ENCODE data around the gene SETD2.
"Not testable (repeated sequence)": the region's sequence is repeated elsewhere in the genome, so short reads cannot be mapped to it uniquely, and the experiment has no call there.

SETD2 gene

DNA sequence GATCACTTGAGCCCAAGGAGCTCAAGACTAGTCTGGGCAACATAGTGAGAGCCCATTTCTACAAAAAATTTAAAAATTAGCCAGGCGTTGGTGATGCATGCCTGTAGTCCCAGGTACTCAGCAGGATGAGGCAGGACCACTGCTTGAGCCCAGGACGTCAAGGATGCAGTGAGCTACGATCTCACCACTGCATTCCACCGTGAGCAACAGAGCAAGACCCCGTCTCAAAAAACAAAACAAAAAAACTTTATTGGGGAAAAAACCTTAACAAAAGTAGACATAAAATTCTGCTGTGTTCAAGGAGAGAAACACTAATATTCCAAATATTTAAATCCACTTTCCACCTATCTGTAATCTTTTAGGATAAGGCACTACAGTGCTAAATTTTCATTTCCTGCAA, 20.8 kb downstream of the SETD2 start:
- no peak overlapping the region for H3K9ac ChIP-seq (ENCODE audit: low read depth, low read length)

DNA sequence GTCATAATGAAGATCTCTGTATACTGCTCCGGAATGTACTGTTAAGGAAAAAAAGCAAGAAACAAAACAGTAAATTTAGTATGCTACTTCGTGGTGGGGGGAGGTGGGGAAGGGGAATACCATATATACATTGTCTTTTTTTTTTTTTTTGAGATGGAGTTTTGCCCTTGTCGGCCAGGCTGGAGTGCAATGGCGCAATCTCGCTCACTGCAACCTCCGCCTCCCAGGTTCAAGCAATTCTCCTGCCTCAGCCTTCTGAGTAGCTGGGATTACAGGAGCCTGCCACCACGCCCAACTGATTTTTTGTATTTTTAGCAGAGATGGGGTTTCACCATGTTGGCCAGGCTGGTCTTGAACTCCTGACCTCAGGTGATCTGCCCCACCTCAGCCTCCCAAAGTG, 21.4 kb downstream of the SETD2 start:
- not testable (repeated sequence) for H3K9ac ChIP-seq (ENCODE audit: low read depth, low read length); H3K9me3 ChIP-seq (ENCODE audit: control insufficient read depth, insufficient read depth, low read length); H3K4me1 ChIP-seq (ENCODE audit: control insufficient read depth, insufficient read depth, low read length); H3K4me3 ChIP-seq (ENCODE audit: low read depth, low read length); H3K27me3 ChIP-seq (ENCODE audit: control insufficient read depth, insufficient read depth, low read length); H3K36me3 ChIP-seq (ENCODE audit: control insufficient read depth, insufficient read depth, low read length)

More for the DNA sequence above, 20.8 kb downstream of the SETD2 start:
- Histone ChIP-seq H3K4me1 (ENCODE audit: control insufficient read depth, insufficient read depth, low read length) (peaks cover 4% of the 10 kb centered on the region), H3K4me3 (ENCODE audit: low read depth, low read length) (no peak overlapping the region), H3K9me3 (ENCODE audit: control insufficient read depth, insufficient read depth, low read length) (no peaks in the 10 kb centered on the region), H3K36me3 (ENCODE audit: control insufficient read depth, insufficient read depth, low read length) (no peaks in the 10 kb centered on the region), H3K27me3 (ENCODE audit: control insufficient read depth, insufficient read depth, low read length) (no peaks in the 10 kb centered on the region)

DNA sequence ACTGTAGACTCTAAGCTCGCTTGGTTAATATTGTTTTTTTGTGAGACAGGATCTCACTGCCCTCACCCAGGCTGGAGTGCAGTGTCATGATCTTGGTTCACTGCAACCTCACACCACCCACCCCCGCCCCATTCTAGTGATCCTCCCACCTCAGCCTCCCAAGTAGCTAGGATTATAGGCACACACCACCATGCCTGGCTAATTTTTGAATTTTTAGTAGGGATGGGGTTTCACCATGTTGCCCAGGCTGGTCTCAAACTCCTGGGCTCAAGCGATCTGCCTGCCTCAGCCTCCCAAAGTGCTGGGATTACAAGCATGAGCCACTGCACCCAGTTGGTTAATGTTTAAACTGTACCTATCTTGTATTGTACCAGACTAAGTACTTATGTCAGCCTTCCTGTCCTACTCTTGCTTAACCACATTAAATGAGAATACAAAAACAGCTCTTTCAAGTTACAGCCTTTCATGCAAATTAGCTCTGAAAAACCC, 22.9 kb downstream of the SETD2 start:
- H3K27me3 ChIP-seq (ENCODE audit: control insufficient read depth, insufficient read depth, low read length); H3K36me3 ChIP-seq (ENCODE audit: control insufficient read depth, insufficient read depth, low read length); H3K9me3 ChIP-seq (ENCODE audit: control insufficient read depth, insufficient read depth, low read length); H3K4me1 ChIP-seq (ENCODE audit: control insufficient read depth, insufficient read depth, low read length); H3K4me3 ChIP-seq (ENCODE audit: low read depth, low read length); H3K9ac ChIP-seq (ENCODE audit: low read depth, low read length): not testable (repeated sequence)

DNA sequence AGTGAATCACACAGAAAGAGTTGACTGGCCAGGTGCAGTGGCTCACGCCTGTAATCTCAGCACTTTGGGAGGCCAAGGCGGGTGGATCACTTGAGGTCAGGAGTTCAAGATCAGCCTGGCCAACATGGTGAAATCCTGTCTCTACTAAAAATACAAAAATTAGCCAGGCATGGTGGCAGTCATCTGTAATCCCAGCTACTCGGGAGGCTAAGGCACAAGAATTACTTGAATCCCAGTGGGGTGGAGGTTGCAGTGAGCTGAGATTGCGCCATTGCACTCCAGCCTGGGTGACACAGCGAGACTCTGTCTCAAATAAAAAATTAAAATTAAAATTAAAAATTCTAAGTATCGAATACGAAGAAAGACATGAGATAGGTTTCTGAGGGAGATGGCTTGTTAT, 23.4 kb downstream of the SETD2 start:
- H3K4me1 ChIP-seq (ENCODE audit: control insufficient read depth, insufficient read depth, low read length); H3K36me3 ChIP-seq (ENCODE audit: control insufficient read depth, insufficient read depth, low read length); H3K4me3 ChIP-seq (ENCODE audit: low read depth, low read length); H3K27me3 ChIP-seq (ENCODE audit: control insufficient read depth, insufficient read depth, low read length); H3K9ac ChIP-seq (ENCODE audit: low read depth, low read length); H3K9me3 ChIP-seq (ENCODE audit: control insufficient read depth, insufficient read depth, low read length): not testable (repeated sequence)

DNA sequence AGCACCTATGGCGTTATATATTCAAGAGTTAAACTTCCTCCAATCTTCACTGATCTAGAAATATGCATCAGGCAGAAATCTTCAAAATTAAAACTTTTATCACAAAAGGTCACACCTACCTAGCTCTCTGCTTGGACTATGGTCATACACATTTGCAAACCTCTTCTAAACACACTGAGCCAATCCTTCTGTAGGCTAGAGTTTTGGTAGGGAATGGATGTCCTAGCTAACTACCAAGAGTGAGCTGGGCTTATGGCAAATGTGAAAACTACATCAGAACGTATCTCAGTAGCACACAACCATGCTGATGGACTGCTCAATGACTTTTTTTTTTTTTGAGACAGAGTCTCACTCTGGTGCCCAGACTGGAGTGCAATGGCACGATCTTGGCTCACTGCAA, 29.6 kb downstream of the SETD2 start:
- no peaks in the 10 kb centered on the region for H3K27me3 ChIP-seq (ENCODE audit: control insufficient read depth, insufficient read depth, low read length)
- H3K9me3 ChIP-seq (ENCODE audit: control insufficient read depth, insufficient read depth, low read length) = no peaks in the 10 kb centered on the region
- no peaks in the 10 kb centered on the region for H3K36me3 ChIP-seq (ENCODE audit: control insufficient read depth, insufficient read depth, low read length)
- H3K9ac ChIP-seq (ENCODE audit: low read depth, low read length) = no peak overlapping the region
- H3K4me3 ChIP-seq (ENCODE audit: low read depth, low read length) = no peak overlapping the region
- H3K4me1 ChIP-seq (ENCODE audit: control insufficient read depth, insufficient read depth, low read length) = no peaks in the 10 kb centered on the region

DNA sequence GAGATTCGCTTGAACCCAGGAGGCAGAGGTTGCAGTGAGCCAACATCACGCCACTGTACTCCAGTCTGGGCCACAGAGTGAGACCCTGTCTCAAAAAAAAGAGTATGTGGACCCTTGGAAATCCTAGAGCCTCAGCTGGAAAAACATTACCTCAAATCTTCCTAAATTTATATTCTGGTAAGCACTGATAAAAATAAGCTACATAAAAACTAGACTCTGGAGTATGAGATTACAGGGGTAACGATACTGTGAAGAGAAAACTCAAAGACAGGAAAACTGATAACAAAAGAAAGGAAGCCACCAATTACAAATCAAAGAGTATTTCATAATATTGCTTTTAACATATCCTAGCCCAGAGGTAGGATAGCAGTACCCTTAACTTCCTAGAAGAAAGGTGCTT, 30.3 kb downstream of the SETD2 start:
- Histone ChIP-seq H3K27me3 (ENCODE audit: control insufficient read depth, insufficient read depth, low read length) (no peaks in the 10 kb centered on the region), H3K9ac (ENCODE audit: low read depth, low read length) (no peak overlapping the region), H3K4me3 (ENCODE audit: low read depth, low read length) (no peak overlapping the region), H3K9me3 (ENCODE audit: control insufficient read depth, insufficient read depth, low read length) (no peaks in the 10 kb centered on the region), H3K36me3 (ENCODE audit: control insufficient read depth, insufficient read depth, low read length) (no peaks in the 10 kb centered on the region), H3K4me1 (ENCODE audit: control insufficient read depth, insufficient read depth, low read length) (no peaks in the 10 kb centered on the region)

DNA sequence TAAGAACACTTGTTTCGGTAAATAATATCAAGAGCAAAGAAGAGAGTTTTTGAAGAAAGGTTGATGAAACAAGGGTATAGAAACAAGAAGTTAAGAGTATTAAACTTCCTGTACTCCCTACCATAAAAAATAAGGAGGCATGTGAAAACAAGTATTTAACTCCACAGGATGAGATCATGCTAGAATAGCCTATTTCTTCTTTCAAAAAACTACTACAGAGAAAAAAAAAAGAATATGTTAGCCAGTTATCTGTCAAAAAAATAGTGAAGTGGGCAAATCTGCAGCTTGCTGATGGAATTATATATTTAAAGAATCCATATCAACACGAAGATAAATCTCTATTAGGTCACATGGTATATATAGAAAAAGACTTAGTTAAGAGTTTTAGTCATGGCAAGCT, 33.4 kb downstream of the SETD2 start:
- no peaks in the 10 kb centered on the region for H3K36me3 ChIP-seq (ENCODE audit: control insufficient read depth, insufficient read depth, low read length)
- no peak overlapping the region for H3K9ac ChIP-seq (ENCODE audit: low read depth, low read length)
- no peaks in the 10 kb centered on the region for H3K9me3 ChIP-seq (ENCODE audit: control insufficient read depth, insufficient read depth, low read length)
- no peaks in the 10 kb centered on the region for H3K27me3 ChIP-seq (ENCODE audit: control insufficient read depth, insufficient read depth, low read length)
- no peaks in the 10 kb centered on the region for H3K4me1 ChIP-seq (ENCODE audit: control insufficient read depth, insufficient read depth, low read length)
- no peak overlapping the region for H3K4me3 ChIP-seq (ENCODE audit: low read depth, low read length)

DNA sequence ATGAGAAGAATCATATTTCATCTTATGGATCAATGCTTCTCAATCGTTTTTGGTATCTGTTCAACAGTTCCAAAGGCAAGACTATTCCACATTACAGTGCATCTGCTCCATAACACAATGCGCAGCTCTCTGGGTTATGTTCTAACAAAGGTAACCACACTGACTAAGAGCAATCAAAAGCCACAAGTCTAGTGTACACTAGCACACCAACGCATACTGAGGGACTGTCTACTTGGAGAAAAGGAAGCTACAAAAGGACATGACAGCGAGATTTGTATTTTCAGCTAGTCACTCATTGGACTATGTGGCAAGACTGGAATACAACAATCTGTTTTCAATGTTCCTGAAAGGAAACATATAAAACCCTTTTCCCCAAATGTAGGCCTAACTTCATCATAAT, 35.8 kb downstream of the SETD2 start:
- H3K9ac ChIP-seq (ENCODE audit: low read depth, low read length) = no peak overlapping the region
- H3K27me3 ChIP-seq (ENCODE audit: control insufficient read depth, insufficient read depth, low read length) = no peaks in the 10 kb centered on the region
- H3K9me3 ChIP-seq (ENCODE audit: control insufficient read depth, insufficient read depth, low read length) = no peaks in the 10 kb centered on the region
- H3K36me3 ChIP-seq (ENCODE audit: control insufficient read depth, insufficient read depth, low read length) = peaks cover 4% of the 10 kb centered on the region
- no peaks in the 10 kb centered on the region for H3K4me1 ChIP-seq (ENCODE audit: control insufficient read depth, insufficient read depth, low read length)
- H3K4me3 ChIP-seq (ENCODE audit: low read depth, low read length) = no peak overlapping the region

DNA sequence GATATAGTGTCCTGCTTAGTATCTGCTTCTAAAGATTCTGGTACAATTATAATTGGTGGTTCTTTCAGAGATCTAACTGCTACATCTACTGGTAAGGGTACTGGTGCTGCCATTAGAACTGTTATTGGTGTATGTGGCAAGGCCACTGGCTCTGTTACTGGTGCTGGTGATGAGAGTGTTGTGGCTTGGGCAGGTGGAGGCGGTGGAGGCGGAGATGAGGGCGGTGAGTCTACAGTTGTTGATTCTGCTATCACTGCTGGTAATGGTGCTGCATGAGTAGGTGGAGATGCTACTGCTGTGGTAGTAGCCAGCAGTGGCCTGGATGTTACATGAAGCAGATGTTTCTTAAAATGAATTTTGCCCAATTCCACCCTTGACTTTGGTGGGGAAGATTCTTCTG, 40.1 kb downstream of the SETD2 start:
- H3K4me1 ChIP-seq (ENCODE audit: control insufficient read depth, insufficient read depth, low read length) = no peaks in the 10 kb centered on the region
- no peaks in the 10 kb centered on the region for H3K9me3 ChIP-seq (ENCODE audit: control insufficient read depth, insufficient read depth, low read length)
- no peaks in the 10 kb centered on the region for H3K27me3 ChIP-seq (ENCODE audit: control insufficient read depth, insufficient read depth, low read length)
- H3K9ac ChIP-seq (ENCODE audit: low read depth, low read length) = no peak overlapping the region
- H3K36me3 ChIP-seq (ENCODE audit: control insufficient read depth, insufficient read depth, low read length) = peaks cover 4% of the 10 kb centered on the region
- H3K4me3 ChIP-seq (ENCODE audit: low read depth, low read length) = no peak overlapping the region

DNA sequence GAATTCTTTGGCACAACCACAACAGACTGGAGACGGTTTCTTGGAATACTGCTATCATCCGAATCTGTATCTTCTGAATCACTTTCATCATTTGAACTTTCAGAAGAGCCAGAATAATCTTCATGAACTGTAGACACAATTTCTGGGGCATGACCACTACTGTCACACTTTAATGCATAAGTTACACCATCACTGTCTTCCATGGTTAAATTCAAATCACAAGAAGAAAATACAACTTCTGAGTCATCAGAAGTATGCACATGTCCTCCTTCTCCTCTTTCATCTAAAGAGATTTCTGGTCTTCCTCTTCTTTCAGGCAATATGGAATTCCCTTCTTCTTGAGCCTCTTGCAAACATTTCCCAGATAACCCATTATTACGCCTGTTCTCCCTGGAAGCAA, 42.5 kb downstream of the SETD2 start:
- Histone ChIP-seq H3K4me1 (ENCODE audit: control insufficient read depth, insufficient read depth, low read length) (no peaks in the 10 kb centered on the region), H3K9ac (ENCODE audit: low read depth, low read length) (no peak overlapping the region), H3K9me3 (ENCODE audit: control insufficient read depth, insufficient read depth, low read length) (no peaks in the 10 kb centered on the region), H3K4me3 (ENCODE audit: low read depth, low read length) (no peak overlapping the region), H3K36me3 (ENCODE audit: control insufficient read depth, insufficient read depth, low read length) (peaks cover 4% of the 10 kb centered on the region), H3K27me3 (ENCODE audit: control insufficient read depth, insufficient read depth, low read length) (no peaks in the 10 kb centered on the region)

DNA sequence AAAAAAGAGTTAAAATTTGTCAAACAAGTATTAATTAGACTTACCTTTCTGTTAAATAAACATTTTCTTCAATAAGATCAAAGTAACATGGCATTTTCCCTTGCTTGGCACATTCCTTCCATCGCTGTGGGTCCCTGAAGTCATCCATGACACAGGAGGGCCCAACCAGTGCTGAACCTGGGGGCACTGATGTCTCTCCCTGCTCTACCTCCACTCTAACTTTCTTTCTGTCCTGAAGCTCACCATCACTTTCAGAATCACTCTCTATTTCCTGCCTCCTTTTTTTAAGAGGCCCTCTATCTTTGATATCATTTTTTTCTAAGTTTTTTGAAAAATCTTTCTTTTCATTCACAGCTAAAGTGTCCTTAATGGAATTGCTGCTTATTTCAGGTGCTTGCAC, 43.8 kb downstream of the SETD2 start:
- Histone ChIP-seq H3K4me3 (ENCODE audit: low read depth, low read length) (no peak overlapping the region), H3K9me3 (ENCODE audit: control insufficient read depth, insufficient read depth, low read length) (no peaks in the 10 kb centered on the region), H3K4me1 (ENCODE audit: control insufficient read depth, insufficient read depth, low read length) (no peaks in the 10 kb centered on the region), H3K36me3 (ENCODE audit: control insufficient read depth, insufficient read depth, low read length) (peaks cover 4% of the 10 kb centered on the region), H3K27me3 (ENCODE audit: control insufficient read depth, insufficient read depth, low read length) (no peaks in the 10 kb centered on the region), H3K9ac (ENCODE audit: low read depth, low read length) (no peak overlapping the region)

DNA sequence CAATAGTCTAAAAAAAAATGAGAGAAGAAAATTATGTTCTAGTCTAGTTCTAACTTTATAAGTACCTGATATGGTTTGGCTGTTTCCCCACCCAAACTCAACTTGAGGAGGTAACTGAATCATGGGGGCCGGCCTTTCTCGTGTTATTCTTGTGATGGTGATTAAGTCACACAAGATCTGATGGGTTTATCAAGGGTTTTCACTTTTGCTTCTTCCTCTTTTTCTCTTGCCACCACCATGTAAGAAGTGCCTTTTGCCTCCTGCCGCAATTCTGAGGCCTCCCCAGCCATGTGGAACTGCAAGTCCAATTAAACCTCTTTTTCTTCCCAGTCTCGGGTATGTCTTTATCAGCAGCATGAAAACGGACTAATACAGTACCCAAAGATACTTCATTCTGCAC, 44.5 kb downstream of the SETD2 start:
- H3K36me3 ChIP-seq (ENCODE audit: control insufficient read depth, insufficient read depth, low read length); H3K27me3 ChIP-seq (ENCODE audit: control insufficient read depth, insufficient read depth, low read length): not testable (repeated sequence)

DNA sequence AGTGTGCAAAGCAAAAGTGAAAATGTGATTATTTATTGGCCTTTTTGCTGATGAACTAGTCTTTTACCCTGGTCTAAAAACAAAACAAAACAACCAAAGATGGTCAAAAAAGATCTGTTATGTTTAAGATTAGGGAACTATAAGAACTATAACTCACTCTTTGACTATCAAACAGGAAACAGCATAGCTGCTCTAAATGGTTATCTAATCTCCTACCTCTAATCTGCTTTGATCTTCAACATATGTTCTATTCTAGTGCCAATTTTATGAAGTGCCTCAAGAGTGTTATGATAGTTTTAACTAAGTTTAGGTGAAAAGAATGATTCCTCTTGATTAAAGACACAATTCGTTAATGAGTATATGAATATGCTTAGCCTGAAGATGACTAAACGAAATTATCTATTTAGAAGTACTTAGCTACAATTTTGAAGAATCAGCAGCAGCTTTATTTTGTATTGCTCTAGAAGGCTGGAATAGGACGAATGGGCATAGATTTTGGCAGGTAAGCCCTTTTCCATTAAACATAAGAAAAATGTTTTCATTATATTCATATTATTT, 46.0 kb downstream of the SETD2 start:
- no peaks in the 10 kb centered on the region for H3K36me3 ChIP-seq (ENCODE audit: control insufficient read depth, insufficient read depth, low read length)
- H3K4me1 ChIP-seq (ENCODE audit: control insufficient read depth, insufficient read depth, low read length) = peaks cover 10% of the 10 kb centered on the region
- H3K4me3 ChIP-seq (ENCODE audit: low read depth, low read length) = no peak overlapping the region
- no peak overlapping the region for H3K9ac ChIP-seq (ENCODE audit: low read depth, low read length)
- no peaks in the 10 kb centered on the region for H3K9me3 ChIP-seq (ENCODE audit: control insufficient read depth, insufficient read depth, low read length)
- H3K27me3 ChIP-seq (ENCODE audit: control insufficient read depth, insufficient read depth, low read length) = no peaks in the 10 kb centered on the region

More for the DNA sequence above, 44.5 kb downstream of the SETD2 start:
- not testable (repeated sequence) for H3K4me1 ChIP-seq (ENCODE audit: control insufficient read depth, insufficient read depth, low read length); H3K9ac ChIP-seq (ENCODE audit: low read depth, low read length); H3K9me3 ChIP-seq (ENCODE audit: control insufficient read depth, insufficient read depth, low read length); H3K4me3 ChIP-seq (ENCODE audit: low read depth, low read length)
